CD4-positive, alpha-beta T cell treated with Interleukin-12 subunit alpha and Interleukin-12 subunit beta, for 1 hour (primary cell): ENCODE results near the gene ELFN1.
"Not testable (repeated sequence)": the region's sequence is repeated elsewhere in the genome, so short reads cannot be mapped to it uniquely, and the experiment has no call there.

Source experiments
- DNase-seq: peaks from one replicate; pipeline ENCODE4 v3.0.0-alpha.2; 2020

The ELFN1 gene

GRCh38 chr7:1713502-1714484 is 43.7 kb downstream of the ELFN1 start:
- DNase-seq, result no peak

- no peak for DNase-seq
Observed at GRCh38 chr7:1714583-1715330, 44.7 kb downstream of the ELFN1 start.

DNA sequence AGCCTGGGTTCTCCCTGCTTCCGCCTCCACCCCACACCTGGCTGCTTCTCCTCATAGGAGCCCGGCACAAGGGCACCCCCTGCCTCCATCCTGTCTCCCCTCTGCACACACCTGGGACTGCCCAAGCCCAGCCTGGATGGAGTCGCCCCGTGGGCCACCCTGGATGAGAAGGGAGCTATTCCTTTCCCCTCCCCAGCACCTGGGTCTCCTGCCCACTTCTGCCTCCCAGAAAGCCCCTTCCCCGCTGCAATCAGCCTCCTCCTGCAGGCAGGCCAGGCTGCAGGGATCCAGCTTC is 45.2 kb downstream of the ELFN1 start:
- DNase-seq, result no peak

DNA sequence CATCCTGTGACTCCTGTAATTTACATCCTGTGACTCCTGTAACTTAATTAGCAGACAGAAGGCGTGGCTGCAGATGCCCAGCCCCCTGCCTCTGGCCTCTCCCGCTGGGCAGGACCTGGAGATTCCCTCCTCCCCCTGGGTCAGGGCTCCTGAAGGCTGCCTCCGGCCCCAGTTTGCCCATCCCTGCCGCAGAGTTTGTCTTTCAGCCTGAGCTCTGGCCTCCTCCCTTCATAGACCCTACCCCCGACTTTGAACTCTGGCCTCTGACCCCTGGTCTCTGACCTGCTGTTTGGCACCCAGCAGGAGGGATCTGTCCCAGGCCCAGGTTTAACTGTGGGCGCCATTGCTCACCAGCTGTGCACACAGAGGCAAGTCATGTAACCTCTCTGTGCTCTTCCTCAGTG is 45.6 kb downstream of the ELFN1 start:
- DNase-seq, result no peak

DNA sequence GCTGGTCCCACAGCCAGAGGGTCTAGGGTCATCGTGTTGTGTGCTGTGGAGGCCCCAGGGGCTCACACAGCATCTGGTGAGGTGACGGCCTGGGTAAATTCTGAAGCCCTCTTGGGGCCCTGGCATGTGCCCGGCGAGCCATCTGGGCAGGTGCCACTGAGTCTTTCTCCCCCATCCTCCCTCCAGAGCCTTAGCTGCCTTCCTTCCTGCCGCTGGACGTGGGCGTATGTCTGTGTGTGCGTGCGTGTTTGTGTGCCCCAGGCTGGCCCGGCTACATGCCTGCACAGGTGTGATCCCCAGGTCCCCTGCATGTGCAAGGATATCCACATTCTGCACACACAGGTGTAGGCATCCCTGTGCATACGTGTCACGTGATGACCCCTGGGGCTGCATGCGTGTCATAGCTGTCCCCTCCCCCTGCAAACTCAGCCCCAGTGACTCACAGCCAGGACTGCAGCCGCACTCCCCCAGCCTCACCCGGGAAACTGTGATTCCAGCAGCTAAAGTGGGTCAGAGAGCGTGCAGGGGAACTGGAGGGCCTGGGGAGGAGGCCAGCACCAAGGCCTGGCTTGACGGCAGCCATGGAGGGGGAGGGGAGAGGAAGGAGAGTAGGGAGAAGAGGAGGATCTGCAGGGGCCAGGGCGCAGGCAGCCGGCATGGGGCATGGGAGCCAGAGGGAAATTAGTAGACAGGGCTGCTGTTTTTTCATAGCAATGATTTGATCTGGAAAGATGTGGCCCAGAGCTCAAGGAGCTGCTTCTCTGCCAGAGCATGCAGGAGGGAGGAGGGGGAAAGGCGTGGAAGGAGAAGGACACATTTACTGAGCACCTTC is 46.4 kb downstream of the ELFN1 start:
- no peak for DNase-seq

GRCh38 chr7:1717095-1717483 is 47.0 kb downstream of the ELFN1 start:
- DNase-seq, result no peak

DNA sequence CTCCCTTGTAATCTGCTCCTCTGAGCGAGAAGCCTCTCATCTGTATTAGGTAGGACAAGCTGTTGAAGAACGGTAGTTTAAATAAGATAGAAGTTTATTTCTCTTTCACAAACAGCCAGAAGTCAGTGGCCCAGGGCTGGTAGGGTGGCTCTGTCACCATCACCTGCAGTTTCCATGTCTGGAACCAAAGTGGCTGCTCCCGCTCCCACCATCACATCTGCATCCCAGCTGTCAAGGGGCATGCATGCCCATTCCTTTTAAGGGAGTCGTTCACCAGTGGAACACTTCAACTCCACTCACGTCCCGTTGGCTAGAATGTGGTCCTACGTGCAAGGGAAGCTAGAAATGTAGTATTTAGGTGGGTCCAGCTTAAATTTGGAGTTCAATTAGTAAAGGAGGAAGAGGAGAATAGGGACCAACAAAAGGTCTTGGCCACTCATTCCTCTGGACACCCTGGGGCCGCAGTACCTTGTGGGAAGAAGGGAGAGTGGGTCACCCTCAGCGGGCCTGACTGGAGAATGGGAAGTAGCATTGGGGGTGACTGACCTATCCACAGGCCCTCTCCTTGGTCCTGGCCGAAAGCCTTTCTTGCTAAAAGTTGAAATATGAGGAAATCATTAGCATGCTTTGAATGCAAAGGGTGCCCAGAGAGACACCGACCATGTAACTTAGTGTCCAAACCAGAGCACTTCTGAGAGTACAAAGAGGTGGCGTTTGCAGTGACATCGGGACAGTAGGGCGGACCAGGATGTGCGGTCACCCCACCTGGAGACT is 48.0 kb downstream of the ELFN1 start:
- DNase-seq, result no peak

GRCh38 chr7:1718850-1719249 is 48.8 kb downstream of the ELFN1 start:
- not testable (repeated sequence) for DNase-seq

- DNase-seq, result not testable (repeated sequence)
Observed at GRCh38 chr7:1719256-1719655, 49.2 kb downstream of the ELFN1 start.

GRCh38 chr7:1719913-1720312 is 49.8 kb downstream of the ELFN1 start:
- DNase-seq, result no peak

- DNase-seq, result no peak
Observed at GRCh38 chr7:1720326-1720725, 50.2 kb downstream of the ELFN1 start.

GRCh38 chr7:1721047-1721690 is 51.1 kb downstream of the ELFN1 start:
- no peak for DNase-seq

- no peak for DNase-seq
Observed at GRCh38 chr7:1723254-1723653, 53.2 kb downstream of the ELFN1 start.

- no peak for DNase-seq
Observed at GRCh38 chr7:1724118-1724910, 54.2 kb downstream of the ELFN1 start.

DNA sequence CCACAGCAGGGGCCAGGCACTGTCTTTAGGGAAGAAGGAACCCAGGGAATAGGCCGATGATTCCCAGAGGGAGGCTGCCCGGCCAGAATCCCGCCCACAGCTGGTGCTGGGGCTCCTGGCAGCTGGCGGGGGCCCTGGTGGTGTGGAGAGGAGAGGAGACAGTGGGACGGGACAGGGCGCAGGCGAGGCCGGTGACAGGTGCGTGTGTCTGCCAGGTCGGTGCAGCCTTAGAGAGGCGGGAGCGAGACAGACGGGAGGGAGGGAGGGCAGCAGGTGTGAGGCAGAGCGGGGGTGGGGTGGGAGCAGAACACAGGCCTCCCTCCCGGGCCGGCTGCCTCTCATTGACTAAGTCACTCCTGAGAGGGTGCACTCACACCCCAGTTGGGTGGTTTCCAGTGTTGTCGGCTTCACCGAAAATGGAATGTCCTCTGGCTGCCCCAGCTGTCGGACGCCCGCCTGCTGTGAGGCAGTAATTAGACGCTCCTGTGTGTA is 55.2 kb downstream of the ELFN1 start:
- no peak for DNase-seq

GRCh38 chr7:1725766-1726630 is 55.9 kb downstream of the ELFN1 start:
- DNase-seq, result no peak

DNA sequence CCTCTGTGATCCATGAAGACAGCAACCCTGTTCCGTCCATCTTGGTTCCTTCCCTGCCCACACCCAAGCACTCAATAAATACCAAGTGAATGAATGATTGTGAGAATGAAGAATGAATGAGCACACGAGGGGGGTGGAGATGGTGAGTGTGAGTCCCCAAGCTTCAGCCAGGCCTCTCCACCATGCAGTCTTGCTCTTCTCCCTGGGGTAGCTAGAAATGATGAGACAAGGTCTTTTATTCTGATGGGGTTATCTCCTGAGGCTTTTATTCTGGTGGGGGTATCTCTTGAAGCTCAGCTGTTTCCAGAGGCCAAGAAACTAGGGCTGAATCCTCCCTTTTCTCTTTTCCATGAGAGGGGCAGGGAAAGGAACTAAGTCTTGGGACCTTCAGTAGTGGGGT is 57.0 kb downstream of the ELFN1 start:
- DNase-seq, result no peak

GRCh38 chr7:1727812-1728570 is 57.9 kb downstream of the ELFN1 start:
- no peak for DNase-seq

DNA sequence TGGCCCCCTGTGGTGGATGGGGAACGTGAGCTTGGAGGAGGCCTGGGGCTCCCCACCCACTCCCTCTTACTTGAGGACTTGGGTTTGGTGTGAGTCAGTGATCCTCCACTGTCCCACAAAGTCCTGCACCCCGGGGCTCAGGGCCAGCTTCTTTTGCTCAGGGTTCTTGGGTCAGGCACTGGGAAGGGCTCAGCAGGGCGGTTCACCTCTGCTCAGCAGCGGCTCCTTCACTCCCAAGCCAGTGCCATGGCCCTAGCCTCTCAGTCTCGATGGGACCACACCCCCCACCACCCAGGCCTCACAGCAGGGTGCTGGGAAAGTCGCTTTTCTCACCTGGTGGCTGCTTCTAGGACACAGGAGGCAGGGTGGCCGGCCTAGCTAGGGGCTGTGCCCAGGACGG is 59.1 kb downstream of the ELFN1 start:
- no peak for DNase-seq
